Stimulated activated naive CD8-positive, alpha-beta T cell treated with anti-CD3 and anti-CD28 coated beads, Interleukin-15, Interleukin-2, amounts not matched to agents 100 U/mL and 50 U/mL, for 24 hours (primary cell): ENCODE results near the gene KRT35.

ENCODE experiments used
- ATAC-seq: fragments of 150-1000 bp; cut with Tn5 transposase; one replicate; pipeline ENCODE4 v1.10.0; 2021
- DNase-seq: peaks from one replicate; pipeline ENCODE4 v3.0.0; 2021

The KRT35 gene

DNA sequence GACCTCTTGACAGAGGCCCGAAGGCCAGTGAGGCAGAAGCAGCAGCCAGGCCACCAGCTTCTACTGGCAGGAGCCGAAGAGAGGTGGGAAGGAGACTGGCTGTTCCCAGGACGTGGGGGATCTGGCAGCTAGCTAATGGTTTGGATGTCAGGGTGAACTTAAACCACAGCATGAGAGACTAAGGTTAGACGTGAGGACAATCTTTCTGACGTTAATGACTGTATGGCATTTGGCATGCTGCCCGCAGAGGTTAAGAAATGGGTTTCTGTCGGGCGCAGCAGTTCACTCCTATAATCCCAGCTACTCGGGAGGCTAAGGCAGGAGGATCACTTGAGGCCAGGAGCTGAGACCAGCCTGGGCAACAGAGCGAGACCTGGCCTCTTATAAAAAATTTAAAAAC is 30.8 kb upstream of the KRT35 start:
- DNase-seq: no peak
- no peak for ATAC-seq

DNA sequence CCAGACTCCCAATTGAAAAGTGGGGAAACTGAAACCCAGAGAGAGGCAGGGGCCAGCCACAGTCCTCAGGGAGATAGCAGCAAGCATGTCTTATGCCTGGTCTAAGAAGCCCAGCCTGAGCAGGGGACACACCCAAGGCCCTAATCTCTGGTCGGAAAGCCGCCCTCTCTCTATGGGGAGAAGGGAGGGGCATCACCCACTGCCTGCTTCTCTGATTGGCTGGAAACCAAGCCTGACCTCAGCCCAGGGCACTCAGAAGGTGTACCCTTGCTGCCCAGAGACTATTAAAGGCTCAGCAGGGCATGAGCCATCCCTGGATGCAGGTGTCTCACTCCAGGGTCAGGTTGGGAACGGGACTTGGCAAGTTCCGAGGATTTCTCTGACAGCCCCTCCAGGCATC is 30.2 kb upstream of the KRT35 start:
- no peak for ATAC-seq
- no peak for DNase-seq

DNA sequence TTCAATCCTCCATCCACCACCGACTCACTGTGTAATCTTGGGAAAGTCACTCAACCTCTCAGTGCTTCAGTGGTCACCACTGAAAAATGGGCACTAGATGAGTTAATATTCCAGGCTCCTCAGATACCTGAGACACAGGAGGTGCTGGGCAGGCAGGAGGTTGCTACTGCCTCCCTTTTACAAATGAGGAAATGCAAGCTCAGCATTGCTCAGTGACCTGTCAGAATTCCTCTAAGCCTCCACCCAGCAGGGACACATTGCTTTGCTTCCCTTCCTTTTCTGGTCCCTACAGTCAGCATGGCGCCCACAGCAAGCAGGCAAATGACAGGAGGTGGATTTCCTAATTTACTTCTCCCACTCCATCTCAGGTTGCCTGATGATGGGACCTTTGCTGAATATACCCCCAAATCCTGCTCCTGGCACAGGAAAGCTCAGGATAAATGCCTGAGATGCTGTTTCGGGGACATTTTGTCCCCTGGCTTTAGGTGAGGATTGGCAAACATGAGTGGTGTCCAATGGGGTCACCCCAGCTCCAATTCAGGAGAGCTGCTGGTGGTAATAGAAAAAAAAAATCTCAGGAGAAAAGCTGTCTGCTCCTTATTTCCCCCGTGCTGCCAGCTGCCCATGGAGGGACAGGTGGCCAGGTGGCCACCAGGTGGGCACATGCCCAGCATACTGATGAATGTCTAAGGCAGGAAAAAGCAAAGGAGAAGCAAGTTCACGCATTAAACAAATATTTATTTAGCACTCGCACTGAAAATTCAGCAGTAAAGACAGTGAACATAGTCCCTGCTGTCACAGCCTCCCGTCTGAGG is 29.5 kb upstream of the KRT35 start:
- no peak for DNase-seq
- no peak for ATAC-seq

DNA sequence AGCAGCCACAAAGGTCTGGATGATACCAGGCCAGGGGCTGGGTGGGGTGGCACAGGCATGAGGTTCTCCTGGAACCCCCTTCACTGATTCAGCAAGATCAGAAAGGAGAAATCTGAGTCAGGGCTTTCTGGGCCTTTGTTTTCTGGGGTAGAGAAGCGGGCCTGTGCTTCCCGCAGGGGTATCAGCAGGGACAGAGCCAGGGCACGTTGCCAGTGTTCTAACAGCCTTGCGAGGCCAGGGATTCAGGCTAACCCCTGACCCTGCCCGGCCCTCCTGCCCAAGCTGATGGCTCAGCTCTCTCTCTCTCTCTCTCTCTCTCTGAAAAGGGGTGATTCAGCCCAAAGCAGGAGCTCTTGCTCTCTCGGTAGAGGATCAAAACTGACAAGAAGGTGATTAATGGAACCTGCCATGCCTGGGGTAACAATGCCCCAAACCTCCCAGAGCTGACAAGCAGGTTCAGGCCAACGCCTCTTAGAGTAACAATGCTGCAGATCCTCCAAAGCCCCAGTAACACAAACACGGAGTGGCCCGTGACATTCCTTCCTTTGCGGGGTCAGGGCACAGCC is 26.4 kb upstream of the KRT35 start:
- DNase-seq (no peak), ATAC-seq (no peak)

DNA sequence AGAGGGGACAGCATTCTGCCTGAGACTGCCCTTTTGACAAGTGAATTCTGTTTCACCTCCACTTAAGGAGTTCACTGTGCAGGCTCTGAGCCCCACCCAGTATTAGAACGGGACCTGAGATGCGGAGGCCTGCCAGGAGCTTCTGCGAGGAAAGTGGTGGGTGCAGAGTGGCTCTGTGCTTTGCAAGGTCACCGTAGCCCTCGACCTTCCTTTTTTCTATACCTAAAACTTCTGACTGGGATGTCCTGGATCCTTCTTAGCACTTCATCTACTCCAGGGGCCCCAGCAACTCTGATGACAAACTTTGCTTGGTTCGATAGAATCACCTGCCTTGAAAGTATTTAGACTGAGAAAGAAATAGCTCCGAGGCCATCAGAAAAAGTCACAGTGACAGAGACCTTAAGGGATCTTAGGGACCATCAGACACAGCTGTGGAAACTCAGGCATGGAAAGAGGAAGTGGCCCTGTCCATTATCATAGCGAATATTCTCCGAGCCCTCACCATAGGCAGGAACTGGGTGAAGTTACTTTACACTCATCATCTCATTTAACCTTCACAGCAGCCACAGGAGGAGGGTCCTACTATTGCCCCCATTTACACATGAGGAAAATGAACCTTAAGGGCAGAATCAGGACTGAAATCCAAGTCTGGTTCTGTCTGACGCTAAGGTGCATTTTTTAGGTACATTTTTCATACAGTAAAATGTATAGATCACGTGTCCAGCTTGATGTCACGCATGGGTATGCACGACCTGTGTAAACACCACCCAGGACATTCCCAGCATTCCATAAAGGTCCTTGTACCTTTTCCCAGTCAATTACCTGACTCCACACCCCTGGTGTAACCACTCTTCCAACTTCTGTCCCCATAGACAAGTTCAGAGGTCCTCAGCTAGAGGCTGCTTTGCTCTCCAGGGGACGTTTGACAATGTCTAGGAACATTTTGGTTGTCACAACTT is 25.1 kb upstream of the KRT35 start:
- no peak for ATAC-seq
- no peak for DNase-seq

DNA sequence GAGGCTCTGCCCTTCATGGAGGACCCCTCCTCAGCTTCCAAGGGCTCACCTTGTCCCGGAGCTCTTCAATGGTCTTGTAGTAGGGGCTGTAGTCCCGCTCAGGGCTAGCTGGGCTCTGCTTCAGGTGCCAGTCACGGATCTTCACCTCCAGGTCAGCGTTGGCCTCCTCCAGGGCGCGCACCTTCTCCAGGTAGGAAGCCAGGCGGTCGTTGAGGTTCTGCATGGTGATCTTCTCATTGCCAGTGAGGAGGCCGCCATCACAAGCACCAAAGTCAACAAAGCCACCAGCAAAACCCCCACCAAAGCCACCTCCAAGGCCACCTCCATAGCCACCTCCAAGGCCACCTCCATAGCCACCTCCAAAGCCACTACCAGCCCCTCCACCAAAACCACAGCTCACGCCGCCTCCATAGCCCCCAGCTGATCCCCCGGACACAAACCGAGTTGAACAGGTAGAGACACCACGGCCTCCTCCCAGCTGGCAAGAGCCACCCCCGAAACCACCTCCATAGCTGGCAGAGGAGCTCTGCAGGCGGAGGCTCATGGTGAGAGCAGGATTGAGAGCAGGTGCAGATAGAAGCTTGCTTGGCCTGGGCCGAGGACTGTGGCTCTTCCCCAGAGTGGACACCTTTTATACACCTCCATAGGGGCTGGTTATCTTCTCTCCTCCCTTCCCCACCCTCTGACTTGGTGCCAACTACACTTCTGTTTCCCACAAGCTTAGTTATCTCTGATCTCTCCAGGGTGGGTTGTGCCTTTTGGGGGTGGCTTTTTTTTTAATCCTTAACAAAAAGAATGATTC is 24.3 kb upstream of the KRT35 start, which contains the start of gene KRT13:
TSS of gene KRT13 (minus strand) at position 606 of the 802 bp plus-strand sequence. CDS start at position 544, 62 bp downstream.
- no peak for DNase-seq
- ATAC-seq: no peak

DNA sequence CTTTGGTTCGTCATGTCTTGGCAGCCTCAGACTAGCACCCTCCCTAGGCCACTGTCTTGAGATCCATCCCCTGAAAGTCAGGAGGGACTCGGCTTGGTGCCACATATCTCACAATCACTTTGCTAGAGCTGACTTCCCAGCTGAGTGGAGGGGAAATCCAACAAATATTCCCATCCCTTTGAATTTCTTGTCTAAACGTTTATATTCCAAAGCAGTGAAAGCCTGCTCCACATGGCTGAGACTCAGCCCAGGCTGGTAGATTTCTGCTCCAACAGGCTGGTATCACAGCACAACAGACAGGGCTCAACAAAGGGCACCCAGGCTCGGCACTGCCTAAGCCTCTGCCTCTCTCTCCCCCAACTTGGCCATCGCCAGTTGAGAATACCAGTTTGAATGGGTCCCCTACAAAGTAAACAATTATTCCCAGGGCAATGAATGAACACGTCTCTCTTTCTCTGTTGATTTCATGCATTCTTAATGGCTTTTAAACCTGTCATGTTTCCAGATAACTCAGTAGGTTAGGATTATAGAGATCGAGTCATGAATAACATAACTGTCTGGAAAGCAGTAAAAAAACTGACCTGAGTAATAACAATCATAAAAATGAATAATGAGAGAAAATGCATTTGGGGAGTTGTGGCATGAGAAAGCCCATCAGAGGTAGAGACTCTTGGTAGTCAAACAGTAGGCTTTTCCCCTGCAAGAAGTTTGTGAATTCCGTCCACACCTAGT is 23.5 kb upstream of the KRT35 start:
- DNase-seq: no peak

DNA sequence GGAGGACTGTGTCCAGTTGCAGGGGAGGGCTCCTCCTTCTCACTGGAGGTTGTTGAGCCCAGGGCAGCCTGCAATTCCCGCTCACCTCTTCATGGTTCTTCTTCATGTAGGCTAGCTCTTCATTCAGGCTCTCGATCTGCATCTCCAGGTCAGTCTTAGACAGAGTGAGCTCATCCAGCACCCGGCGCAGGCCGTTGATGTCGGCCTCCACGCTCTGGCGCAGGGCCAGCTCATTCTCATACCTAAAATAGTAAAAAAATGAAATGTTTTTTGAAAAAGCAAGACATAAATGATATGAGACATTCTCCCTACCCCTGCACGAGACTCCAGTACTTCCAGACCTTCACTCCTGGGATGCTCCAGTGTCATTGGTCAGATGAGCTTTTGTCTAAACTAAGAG is 22.3 kb upstream of the KRT35 start:
- no peak for ATAC-seq
- no peak for DNase-seq

More for the DNA sequence above, 23.5 kb upstream of the KRT35 start:
- no peak for ATAC-seq

DNA sequence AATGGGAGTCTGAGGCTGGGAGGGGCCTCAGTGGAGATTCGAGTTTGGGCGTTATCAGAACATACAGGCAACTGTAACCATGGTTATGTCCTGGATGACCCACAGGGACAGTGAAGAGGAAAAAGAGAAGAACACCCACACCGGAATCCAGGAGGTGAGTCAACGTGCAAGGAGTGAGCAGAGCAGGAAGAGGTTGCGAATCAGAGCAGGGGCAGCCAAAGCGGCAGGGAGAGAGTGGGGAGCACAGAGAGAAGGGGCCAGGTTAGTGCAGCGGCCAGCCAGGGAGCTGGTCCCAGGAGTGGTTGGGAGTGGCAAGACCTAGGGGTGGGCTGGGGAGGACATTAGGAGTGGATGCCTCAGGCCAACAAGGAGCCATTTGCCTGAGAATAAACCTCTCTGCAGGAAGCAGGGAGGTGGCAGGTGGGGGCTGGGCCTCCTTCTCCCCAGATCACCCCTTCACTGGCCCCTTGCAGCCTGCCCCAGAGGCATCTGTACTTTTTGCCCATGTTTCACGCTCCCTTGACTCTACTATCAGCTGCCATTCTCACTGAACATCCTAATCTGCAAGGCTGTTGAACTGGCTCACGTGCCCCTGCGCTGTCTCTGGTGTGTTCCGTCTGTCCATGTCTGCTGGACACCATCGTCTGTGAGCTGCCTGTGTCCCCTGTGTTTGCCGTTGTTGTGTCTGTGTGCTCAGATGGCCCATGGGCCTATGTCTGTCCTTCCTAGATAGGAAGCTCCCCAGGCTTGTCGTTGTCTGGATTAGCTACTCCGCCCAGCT is 19.4 kb upstream of the KRT35 start:
- ATAC-seq (no peak), DNase-seq (no peak)

DNA sequence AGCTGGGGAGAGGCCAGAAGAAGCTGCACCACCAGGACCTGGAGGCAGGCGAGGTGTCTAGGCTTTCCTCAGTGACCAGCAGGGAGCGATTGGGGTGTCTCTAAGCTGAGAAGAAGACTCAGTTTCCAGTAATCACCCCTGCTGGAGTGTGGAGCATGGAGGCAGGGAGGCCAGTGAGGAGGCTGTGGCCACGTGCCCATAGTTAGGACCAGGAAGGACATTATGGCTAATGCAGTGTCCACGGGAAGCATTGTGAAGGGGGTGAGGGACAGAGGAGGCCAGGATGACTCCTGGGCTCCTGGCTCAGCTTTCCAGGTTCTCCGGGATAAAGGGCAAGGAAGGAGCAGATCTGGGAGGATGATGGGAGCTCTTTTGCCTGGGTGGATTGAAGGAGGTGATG is 18.8 kb upstream of the KRT35 start:
- ATAC-seq: no peak
- no peak for DNase-seq

DNA sequence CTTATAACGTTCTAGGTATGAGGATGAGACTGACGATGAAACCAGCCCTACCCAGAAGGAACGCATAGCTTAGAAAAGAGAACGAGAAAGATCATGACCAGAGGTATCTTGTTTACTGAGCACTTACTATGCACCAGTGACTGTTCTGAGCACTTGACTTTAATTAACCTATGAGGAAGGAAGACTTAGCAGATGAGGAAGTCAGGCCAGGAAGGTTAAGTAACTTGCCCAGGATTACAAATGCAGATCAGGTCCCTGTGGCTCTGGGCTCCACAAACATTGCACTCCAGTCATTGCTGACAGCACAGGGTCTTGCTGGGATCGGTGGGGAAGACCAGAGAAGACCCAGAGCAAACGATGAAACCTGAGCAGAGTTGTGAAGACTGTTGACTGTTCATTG is 17.3 kb upstream of the KRT35 start:
- no peak for ATAC-seq
- DNase-seq: no peak

DNA sequence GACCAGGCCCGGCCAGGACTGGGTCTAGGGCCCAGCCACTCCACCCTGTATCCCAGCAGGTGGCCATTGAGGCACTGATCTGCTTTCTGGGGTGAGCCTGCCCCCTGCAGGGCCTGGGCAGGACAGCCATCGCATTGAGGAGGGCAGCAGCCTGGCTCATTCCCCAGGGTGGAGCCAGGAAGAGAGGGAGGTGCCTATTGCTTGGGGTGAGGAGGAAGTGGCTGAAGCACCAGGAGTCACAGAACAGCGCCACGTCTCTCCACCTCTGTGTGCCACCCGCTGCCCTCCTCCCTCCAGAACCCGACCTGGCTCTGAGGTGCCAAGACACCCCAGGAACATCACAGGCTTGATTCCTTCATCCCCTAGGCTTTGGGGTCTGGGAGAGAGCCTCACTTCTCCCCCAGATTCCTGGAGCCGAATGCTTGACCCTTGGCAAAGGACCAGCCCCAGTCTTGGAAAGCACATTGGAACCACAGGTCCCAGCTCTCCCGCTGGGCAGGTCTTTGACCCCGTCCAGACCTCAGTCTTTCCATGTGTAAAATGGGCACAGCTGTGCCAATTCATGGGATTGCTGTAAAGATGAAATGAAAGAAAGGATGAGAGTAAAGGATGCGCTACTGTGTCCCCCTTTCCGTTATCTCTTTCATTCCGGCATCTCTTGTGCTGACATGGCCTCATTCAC is 16.0 kb upstream of the KRT35 start:
- ATAC-seq: peak; percentile 95

DNA sequence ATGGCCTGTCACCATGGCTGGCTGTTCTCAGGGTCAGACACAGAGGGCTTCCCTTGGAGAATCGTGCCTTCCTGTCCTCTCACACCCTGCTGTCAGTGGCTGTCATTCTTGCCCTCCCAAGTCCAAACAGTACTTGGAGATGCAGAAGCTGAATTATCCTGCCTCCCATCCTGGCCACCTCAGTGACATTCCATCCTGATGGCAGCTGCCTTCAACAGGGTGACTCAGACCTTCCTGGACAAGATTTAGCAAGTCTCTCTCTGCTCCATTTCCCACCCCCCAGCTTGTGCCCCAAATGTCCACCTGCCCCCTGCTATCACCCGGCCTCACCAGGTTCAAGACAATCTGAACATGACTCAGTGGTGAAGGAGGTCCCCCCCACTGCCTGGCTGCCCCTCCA is 13.6 kb upstream of the KRT35 start:
- ATAC-seq: no peak
- DNase-seq: no peak

More for the DNA sequence above, 16.0 kb upstream of the KRT35 start:
- DNase-seq: peak; percentile 73

DNA sequence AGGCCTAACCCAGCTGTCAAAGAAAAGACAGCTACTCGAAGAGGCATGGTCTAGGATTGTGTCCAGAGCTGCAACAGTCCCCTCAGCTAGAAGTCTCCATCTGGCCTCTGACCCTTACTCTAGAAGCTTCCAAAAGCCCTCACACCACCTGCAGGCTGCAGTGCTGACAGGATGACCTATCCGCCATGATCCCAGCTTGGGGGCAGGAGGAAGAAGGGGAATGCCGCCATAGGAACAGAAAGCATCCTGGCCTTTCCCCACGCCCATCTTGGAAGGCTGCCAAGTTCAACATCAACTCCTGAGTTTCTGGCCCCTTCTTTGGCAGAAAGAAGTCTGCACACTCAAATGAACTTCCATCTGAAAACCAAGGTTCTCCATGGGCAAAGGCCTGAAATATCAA is 11.8 kb upstream of the KRT35 start:
- ATAC-seq: no peak
- no peak for DNase-seq

DNA sequence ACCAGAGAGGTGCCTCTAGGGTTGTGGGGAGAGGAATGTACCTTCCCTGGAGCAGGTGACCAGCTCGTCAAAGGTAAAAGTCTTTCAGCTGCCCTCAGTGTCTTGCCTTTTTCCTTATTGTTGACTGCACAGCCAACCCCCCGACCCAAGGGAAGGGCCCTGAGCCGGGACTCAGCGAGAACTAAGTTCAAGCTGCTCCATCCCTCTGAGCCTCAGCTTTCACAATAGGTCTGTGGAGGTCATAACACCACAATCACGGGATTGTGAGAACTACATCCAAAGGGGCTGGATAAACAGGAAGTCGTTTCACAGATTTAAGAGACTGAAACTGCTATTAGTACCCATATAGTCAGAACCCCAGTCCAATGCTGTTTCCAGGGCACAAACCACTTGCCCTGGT is 11.4 kb upstream of the KRT35 start:
- ATAC-seq: no peak
- no peak for DNase-seq

DNA sequence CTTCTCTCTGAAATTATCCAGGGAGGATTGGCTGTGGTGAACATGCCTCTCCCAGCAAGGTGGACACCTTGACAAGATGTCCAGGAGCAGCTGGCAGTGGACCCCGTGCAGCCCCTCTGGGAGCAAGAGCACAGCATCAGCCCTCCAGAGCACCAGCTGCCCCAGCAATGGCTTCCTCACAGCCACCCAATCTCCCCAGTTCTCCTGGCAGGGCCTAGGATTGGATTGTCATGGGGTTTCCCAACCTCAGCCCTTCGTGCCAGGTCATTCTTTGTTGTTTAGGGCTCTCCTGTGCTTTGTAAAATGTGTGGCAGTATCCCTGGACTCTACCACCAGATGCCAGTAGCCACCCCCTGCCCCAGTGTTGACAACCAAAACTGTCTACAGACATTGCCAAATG is 10.5 kb upstream of the KRT35 start:
- DNase-seq: no peak
- no peak for ATAC-seq

DNA sequence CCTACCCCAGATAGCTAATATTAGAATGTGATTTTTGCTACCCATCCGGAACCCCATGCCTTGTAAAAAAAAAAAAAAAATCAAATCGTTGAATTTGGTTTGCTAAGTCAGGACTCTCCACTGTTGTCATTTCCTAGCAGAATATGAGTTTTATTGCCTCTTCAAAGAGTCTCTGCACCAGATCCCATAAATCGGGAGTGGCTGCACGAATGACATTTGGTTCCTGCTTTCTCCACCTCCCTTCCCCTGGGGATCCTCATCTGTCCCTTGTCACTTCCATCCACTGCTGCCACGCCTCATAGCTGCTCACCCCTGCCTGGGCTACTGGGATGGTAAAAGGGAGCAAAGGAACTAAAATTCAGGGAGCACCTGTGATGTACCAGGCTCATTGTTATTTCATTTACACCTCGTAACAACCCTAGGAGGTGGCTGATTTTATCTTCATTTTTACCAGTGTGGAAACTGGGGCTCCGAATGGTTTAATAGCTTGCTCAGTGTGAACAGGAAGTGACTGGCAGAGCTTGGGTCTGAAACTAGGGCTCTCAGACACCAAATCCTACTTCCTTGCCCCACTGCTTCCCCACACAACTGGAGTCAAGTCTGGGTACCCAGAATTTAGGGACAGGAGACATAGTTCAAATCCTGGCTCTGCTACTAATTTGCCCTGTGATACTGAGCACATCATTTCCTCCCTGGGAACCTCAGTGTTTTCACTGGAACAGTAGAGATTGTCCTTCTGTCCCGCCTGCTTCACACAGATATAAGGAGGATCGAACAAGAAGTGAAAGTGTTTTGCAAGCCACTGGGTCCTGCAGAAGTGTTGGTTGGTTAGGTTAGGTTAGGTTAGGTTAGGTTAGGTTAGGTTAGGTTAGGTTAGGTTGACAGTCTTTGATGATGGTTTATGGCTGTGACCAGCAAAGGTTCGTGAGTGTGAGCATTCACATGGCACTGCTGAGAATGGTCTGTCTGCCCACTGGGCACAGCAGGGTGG is 9.3 kb upstream of the KRT35 start:
- DNase-seq: no peak
- no peak for ATAC-seq

DNA sequence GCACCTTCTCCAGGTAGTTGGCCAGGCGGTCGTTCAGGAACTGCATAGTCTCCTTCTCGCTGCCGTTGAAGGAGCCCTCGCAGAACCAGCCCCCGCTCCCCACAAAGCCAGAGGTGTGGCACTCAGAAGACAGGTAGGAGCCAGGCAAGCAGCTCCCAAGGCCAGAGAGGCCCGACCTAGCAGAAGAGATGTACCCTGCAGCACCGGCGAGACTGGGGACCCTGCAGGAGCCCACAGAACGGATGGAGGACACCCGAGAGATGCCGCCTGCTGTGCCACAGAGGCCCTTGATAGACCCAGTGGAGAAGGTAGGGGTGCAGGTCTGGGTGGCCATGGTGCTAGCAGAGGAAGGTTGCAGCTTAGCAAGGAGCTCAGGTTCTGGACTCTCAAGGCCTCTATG is 8.6 kb upstream of the KRT35 start, which contains the start of gene KRT36:
TSS of gene KRT36 (minus strand) at position 380 of the 400 bp plus-strand sequence. CDS start at position 334, 46 bp downstream.
- DNase-seq (no peak), ATAC-seq (no peak)
